GM19395 (cell line): ENCODE data around the gene LSM7.
A peak's percentile ranks its signal among the peaks of the same experiment; 100 is the strongest.

Experiments
- ATAC-seq: cut with Tn5 transposase; IDR thresholded peaks from one replicate; pipeline ENCODE4 v1.9.1; 2021; ENCODE audit warnings: mild to moderate bottlenecking, moderate library complexity; ENCODE audit not compliant: unreplicated experiment

LSM7 gene

DNA sequence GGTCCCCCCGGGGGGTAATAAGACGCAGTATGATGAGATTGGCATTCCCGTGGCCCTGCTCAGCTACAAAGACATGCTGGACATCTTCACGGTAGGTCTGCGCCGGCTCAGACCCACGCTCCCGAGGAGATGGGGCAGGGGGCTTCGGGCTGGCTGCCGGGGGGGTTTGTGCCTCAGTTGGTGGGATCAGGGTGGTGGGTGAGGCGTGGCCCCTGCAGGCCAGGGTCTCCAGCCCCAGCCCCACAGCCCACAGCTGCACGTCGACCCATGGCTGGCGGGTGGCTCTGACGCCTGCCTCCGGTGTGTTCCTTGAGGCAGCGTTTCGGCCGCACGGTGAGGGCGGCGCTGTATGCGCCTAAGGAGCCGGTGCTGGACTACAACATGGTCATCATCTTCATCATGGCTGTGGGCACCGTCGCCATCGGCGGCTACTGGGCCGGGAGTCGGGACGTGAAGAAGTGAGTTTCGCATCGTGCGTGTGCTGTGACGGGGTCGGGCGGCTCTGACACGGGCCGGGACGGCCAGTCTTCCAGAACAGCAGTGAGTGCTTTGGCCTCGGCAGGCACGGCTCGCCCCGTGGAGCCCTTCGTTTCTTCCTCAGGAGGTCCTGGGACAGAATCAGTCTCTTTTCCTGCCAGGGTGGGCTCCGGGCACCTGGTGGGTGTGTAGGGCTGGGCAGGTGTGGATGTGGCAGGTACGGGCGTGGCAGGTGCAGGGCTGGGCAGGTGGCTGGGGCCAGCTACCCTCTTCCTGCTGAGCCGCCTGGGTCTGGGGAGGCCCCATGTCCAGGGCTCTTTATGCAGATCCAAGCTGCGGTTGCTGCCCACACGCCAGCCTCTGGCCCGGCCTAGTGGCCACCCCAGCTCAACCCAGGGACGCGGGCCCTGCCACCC, 10.6 kb upstream of the LSM7 start:
- ATAC-seq, result no peak

DNA sequence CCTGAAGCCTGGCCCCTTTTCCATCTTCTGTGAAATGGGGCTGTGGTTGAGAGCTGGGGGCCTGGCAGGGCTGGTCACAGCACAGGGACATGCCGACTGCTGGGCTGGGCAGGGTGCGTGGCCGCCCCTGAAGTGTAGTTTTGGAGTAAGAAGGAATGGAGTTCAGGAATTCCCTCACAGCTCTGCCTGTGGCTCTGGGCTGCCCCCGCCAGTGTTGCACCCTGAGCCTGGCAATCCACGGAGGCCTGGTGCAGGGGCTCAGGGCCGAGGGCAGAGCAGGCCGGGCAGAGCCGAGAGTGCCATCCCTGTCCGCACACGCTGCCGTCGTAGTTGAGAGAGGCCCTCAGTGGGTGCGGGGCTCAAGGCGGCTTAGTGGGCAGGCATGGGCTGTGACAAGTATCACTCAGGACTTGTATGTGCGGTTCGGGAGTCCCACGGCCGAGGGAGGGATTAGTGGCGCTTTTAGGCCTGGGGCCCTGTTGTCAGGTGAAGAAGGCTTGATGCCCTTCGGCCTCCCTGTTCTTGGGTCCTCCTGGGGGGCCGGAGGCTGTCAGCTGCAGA, 9.7 kb upstream of the LSM7 start:
- no peak for ATAC-seq

DNA sequence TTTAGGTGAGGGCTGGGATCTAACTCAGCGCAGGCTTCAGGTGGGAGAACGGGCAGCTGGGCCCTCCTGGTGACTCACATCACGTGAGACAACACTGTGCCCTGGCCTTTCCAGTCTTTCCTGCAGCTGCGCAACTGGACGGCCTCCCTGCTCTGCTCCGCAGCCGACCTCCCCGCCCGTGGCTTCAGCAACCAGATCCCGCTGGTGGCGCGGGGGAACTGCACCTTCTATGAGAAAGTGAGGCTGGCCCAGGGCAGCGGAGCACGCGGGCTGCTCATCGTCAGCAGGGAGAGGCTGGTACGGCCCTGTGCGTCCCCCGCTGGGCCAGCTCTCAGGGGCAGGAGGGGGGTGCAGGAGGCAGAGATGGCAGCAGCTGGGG, 8.9 kb upstream of the LSM7 start:
- ATAC-seq, result no peak

DNA sequence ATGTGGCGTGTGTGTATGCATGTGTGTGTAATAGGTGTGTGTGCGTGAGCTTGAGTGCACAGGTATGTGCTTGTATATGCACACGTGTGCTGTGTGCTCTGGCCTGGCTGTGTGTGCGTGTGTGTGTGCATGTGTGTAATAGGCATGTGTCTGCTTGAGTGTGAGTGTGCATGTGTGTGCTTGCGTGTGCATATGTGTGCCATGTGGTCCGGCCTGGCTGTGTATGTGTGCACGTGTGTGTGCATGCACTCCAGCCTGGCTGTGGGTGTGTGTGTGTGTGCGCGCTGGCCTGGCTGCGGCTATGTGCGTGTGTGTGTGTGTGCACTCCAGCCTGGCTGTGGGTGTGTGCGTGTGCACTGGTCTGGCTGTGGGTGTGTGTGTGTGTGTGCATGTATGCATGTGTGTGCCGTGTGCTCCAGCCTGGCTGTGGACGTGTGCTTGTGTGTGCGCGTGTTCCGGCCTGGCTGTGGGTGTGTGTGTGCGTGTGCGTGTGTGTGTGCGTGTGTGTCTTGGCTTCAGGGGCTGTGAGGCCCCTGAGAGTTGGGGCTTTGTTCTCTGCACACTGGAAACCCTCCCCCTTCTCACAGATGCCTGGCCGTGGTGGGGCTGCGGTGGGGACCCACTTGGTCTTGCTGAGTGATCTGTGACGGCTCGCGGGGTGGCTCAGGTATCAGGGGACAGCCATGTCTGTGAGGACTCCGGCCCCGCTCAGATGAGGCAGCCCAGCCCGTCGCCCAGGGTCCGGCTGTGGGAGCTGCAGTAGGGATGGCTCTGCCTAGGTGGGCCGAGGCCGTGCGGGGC, 8.3 kb upstream of the LSM7 start:
- ATAC-seq, result no peak

DNA sequence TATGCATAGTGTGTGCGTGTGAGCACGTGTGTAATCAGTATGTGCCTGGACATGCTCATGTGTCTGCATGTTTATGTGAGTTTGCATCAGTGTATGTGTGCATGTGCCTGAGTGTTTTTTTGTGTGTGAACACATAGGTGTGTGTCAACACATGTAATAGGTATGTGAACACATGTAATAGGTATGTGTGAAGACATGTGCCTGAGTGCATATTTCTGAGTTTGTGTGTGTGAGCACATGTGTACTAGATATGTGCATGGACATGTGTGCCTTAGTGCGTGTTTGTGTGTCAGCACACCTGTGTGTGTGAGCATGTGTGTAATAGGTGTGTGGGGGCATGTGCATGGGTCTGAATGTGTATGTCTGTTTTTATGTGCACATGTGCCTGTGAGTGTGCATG, 7.5 kb upstream of the LSM7 start:
- ATAC-seq, result no peak

DNA sequence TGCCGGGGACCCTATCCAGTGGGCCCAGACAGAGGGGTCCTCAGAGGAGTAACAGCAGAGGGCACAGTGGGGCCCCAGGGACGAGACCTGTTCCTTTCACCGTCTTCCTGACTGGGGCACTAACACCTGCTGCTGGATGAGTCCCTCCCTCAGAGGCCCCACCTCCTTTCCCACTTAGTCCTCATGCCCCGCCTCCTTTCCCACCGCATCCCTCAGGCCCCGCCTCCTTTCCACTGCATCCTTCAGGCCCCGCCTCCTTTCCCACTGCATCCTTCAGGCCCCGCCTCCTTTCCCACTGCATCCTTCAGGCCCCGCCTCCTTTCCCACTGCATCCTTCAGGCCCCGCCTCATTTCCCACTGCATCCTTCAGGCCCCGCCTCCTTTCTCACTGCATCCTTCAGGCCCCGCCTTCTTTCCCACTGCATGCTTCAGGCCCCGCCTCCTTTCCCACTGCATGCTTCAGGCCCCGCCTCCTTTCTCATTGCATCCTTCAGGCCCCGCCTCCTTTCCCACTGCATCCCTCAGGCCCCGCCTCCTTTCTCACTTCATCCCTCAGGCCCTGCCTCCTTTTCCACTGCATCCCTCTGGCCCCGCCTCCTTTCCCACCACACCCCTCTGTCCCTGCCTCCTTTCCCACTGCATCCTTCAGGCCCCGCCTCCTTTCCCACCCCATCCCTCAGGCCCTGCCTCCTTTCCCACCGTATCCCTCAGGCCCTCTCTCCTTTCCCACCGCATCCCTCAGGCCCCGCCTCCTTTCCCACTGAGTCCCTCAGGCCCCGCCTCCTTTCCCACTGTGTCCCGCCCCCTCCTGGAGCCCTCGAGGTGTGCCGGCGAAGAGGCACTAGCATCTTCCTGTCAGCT, 6.8 kb upstream of the LSM7 start:
- ATAC-seq, result no peak

DNA sequence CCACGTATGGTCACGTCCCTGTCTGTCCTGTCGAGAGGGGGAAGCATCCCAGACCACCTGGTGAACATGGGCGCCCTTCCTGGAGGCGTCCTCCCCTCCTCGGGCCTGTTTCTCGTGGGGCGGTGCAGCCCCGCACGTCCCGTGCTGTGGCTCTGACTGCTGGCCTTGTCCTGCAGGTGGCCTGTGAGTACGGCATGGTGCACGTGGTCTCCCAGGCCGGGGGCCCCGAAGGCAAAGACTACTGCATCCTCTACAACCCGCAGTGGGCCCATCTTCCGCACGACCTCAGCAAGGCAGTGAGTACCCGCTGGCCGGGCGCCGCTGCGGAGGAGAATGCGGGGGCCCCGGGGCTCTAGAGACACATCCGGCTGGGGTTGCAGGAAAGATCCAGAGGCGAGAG, 6.0 kb upstream of the LSM7 start:
- ATAC-seq, result no peak

DNA sequence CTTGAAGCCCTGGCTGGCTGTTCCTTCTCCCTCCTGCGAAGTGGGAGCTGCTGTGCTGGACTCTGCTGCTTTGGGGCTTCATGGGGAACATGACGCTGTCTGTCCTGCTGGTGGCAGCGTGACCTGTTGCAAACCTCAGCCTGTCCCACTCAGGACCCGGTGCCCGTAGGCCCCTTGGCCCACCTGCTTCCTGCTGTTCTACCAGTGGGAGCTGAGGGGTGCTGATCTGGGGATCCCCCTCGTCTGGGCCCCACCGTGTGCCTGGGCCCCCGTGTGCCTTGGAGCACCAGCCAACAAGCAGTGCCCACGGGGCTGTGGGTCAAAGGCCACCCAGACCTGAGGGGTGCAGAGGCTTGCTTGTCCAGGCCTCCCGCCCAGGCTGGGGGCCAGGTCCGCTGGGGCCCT, 5.4 kb upstream of the LSM7 start:
- no peak for ATAC-seq

DNA sequence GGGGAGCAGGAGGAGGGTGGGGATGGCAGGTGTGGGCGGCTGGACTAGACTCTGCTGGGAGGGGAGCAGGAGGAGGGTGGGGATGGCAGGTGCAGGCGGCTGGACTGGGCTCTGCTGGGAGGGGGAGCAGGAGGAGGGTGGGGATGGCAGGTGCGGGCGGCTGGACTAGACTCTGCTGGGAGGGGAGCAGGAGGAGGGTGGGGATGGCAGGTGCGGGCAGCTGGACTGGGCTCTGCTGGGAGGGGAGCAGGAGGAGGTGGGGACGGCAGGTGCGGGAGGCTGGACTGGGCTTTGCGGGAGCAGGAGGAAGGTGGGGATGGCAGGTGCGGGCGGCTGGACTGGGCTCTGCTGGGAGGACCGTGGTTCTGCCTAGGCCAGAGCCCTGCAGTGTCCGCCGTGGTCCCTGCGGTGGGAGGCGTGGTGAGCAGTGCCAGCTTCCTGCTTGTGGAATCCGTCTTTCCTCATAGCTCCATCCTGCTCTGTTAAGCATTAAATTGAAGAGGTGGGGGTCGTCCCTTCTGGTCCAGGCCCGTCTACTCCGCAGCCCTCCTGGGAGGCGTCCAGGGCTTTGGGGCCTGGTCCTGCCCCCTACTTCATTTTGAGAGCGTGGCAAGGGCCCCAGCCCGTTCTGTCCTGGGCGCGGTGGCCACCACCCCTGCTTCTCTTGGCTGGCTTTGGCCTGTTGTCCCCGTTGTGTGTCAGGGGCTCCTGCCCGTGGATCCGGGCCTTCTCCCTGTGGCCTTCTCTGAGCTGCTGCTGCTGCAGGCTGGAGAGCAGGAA, 4.8 kb upstream of the LSM7 start:
- ATAC-seq, result no peak

DNA sequence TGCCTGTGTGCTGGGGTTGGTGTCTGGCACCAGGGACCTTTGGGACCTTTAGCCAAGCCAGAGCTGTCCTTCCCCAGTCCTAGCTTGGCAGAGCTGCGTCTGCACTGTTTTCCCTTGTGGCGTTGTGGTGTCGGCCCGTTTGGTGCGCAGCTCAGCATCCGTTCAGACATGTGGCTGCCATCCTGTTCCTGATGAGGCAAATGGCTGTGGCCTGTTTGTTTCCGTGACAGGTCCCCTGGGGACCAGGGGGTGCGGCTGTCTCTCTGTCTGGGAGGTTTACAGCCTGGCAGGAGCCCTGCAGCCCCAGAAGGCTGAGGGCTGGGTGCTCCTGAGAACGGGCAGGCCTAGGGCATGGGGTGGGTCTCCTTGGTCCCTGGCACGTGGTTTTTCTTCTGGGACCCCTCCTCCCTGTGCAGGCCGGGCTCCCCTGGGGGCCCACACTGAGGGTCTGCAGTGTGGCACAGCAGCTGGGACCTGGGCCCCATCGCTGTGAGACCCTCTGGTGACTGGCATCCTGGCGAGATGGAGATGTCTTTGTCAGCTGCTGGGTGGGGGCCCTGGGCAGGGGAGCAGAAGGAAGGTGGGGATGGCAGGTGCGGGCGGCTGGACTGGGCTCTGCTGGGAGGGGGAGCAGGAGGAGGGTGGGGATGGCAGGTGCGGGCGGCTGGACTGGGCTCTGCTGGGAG, 4.1 kb upstream of the LSM7 start:
- ATAC-seq, result no peak

DNA sequence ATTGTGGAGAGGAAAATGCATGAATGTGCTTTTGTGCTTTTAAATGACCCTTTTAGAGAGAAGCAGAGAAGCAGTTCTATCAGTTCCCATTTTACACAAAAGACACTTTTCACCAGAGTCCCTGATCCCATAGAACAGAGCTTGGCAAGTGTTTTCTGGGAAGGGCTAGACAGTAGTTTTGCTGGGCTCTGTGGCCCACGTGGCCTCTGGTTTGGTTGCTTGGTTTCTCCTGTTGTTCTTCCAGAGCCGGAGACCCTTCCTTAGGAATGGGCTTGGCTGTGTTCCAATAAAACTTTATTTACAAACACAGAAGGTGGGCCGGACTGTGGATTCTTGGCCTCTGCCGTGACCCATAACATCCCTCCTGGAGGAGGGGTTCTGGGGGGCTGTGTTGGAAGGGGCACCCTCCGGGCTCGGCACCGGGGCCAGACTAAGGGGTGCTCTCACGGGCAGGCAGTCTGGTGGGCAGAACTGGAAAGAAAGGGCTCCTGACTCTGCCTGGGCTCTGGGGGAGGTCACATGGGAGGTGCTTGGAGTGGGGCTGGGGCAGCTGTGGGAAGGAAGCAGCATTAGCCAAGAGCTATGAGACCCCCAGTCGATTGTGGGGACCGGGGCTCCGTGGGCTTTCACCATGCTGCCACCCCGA, 3.3 kb upstream of the LSM7 start:
- no peak for ATAC-seq

DNA sequence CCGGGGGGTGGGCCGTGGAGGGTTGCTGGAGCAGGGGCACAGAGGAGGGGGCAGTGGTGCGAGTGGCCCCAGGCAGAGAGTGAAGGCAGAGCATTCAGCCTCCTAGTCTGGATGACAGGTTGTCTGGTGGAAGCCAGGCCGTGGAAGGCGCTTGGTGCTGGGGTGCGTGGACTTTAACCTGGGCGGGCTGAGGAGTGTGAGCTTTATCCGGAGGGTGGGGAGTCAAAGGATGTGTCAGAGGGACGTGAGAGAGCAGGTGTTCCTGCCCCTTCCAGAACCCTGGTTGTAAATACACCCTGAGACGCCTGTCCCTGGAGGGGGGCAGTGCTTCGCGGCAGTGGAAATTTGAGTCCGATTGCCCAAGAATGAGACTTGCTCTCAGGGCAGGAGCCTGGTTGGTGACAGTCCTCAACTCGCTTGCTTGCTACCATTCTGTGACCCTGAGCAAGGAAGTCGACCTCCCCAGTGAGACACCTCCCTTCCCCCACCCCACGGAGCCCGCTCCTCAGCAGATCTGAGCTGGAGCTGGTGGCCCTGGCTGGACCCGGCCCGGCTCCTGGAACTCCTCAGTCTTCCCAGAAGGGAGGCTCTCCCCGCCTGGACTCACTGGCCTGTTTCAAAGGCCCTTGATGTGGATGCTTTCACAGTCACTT, 2.4 kb upstream of the LSM7 start:
- no peak for ATAC-seq

DNA sequence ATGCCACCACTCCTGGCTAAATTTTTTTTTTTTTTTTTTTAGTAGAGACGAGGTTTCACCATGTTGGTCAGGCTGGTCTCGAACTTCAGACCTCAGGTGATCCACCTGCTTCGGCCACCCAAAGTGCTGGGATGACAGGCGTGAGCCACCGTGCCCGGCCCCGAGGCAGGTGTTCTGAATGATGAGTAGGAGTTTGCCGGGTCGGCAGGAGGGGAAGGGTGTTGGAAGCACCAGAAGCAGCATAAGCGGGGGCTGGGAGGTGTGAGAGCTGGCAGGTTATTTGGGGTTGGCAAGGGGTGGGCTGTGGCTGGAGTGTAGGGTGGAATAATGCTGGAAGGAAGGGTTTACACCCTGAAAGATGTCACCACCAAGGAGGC, 1.9 kb upstream of the LSM7 start:
- no peak for ATAC-seq

DNA sequence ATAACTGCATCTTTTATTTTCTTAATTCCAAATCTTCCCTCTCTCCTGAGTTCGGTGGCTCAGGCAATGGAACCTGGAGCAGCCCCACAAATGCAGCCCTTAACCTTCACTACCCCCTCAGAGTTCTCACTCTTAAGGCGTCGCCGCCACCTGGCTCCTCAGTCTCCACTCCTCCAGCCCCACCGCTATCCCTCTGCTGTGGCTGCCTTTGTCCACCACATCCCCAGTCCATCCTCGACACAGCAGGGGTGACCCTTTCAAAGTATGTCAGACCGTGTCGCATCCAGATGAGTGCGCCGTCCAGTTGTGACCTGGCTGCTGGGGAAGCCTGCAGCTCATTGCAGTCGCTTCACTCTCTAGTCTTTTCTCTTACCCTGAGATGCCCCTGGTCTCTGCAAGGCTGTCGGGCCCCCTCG, 1.1 kb upstream of the LSM7 start:
- ATAC-seq, result no peak

DNA sequence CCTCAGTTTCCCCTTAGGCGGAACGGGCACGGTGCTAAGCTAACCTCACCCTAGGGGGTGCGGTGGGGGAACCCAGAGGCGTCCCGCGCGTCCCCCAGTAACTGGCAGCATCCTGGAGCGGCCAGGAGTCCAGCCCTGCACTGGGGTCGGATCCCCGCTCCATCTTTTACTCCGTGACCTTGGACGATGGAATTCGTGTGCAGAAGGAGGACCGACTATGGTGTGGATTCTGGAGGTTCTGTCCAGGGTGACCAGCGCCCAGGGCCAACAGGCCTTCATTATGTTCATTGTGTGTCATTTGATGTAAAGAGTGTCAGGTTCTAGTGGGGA, 728 bp upstream of the LSM7 start:
- no peak for ATAC-seq

DNA sequence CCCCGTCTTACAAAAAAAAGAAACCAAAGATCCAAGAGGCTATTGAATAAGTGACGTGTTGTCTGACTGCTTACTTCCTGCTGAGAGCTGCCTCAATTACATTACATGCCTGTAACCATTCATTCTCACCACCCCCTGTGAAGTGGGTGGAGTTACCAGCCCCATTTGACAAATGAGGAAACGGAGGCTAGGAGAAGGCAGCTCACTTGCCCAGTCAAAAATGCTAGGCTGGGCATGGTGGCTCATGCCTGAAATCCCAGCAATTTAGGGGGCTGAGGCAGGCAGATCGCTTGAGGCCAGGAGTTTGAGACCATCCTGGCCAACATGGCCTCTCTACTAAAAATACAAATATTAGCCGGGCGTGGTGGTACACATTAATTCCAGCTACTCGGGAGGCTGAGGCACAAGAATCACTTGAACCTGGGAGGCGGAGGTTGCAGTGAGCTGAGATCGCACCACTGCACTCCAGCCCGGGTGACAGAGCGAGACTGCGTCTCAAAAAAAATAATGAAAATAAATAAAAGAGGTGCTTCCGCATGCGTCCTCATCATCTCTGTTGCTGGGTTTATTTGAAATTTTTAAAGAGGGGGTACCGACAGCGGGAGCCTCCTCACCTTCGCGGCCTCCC, 499 bp downstream of the LSM7 start:
- ATAC-seq, result peak; percentile 35

DNA sequence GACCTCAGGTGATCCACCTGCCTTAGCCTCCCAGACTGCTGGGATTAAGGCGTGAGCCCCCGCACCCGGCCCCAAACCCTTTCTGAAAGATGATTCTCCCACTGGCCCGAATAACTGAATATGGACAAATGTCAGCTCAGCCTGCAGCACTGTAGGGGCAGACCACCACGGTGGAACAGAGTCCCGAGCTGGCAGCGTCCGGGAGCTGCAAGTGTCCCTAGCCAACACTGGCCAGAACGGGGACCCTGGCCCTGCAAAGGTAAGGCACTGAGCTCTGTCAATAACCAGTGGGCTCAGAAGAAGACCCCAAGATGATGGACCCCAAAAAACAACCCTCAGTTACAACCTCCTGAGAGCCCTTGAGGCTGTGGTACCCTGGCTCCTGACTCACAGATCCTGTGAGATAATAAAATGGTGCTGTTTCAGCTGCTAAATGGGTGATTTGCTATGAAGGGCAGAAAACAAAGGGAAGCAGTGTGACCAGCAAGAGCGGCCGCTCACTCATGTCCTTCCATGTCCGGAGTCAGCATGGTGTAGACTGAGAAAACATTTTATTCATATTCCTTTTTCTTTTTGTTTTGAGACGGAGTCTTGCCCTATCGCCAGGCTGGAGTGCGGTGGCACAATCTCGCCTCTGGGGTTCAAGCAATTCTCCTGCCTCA, 1.6 kb downstream of the LSM7 start:
- no peak for ATAC-seq
